Osteoblast (primary cell): ENCODE results near the gene ADCY4. TPM values are rescaled to one million over a fixed set of nuclear protein-coding genes. Genes with fewer than 3 reads are reported as not detected.

ENCODE experiments used
- DNase-seq: peaks from one replicate; pipeline ENCODE4 v3.0.0; 2011; ENCODE audit warnings: low spot score, mixed read lengths; ENCODE audit not compliant: insufficient read length; ENCODE audit errors: missing footprints
- H2AFZ ChIP-seq: 2 replicates; pipeline ENCODE4 v1.6.0; 2011; ENCODE audit warnings: mild to moderate bottlenecking, low read length
- H3K27ac ChIP-seq: 2 replicates; pipeline ENCODE4 v1.5.1; 2011; ENCODE audit warnings: mild to moderate bottlenecking, low read depth, low read length, moderate library complexity
- H3K27me3 ChIP-seq: 2 replicates; pipeline ENCODE4 v1.6.0; 2012; ENCODE audit warnings: mild to moderate bottlenecking, control low read depth, inconsistent platforms, low read length, moderate library complexity; ENCODE audit not compliant: insufficient read depth
- H3K36me3 ChIP-seq: 2 replicates; pipeline ENCODE4 v1.5.1; 2011; ENCODE audit warnings: mild to moderate bottlenecking, low read length, control low read depth, moderate library complexity; ENCODE audit not compliant: insufficient read depth
- H3K4me1 ChIP-seq: 2 replicates; pipeline ENCODE4 v1.5.1; 2011; ENCODE audit warnings: mild to moderate bottlenecking, low read length, control low read depth, moderate library complexity; ENCODE audit not compliant: insufficient read depth
- H3K4me2 ChIP-seq: 2 replicates; pipeline ENCODE4 v1.6.0; 2011; ENCODE audit warnings: mild to moderate bottlenecking, low read length; ENCODE audit not compliant: insufficient read depth
- H3K4me3 ChIP-seq: fragments of 200-600 bp; sonication (generic); 3 replicates; pipeline ENCODE4 v1.5.1; 2012; ENCODE audit warnings: mild to moderate bottlenecking, low read length, inconsistent platforms; ENCODE audit not compliant: insufficient read depth
- H3K79me2 ChIP-seq: 2 replicates; pipeline ENCODE4 v1.6.0; 2012; ENCODE audit warnings: mild to moderate bottlenecking, low read length, control low read depth, inconsistent platforms; ENCODE audit not compliant: insufficient read depth
- H3K9me3 ChIP-seq: 2 replicates; pipeline ENCODE4 v1.5.1; 2011; ENCODE audit warnings: low read depth, low read length, control low read depth
- H4K20me1 ChIP-seq: 2 replicates; pipeline ENCODE4 v1.6.0; 2012; ENCODE audit warnings: mild to moderate bottlenecking, low read length, control low read depth; ENCODE audit not compliant: insufficient read depth
- total RNA-seq: library from RNA; depleted of rRNA; stranded (reverse); fragments of >200 nt; gene quantifications from 2 replicates; pipeline ENCODE4 v1.2.3, GENCODE V29; 2012
- TF ChIP-seq, protein P1 (sequence below): IDR thresholded peaks from 2 replicates; pipeline ENCODE4 v1.5.1; 2011; ENCODE audit warnings: mild to moderate bottlenecking, low read depth, low read length, moderate library complexity; ENCODE audit errors: extremely low read depth

Gene ADCY4
- total RNA-seq, 1 donor, result 18.8 TPM

- Histone ChIP-seq H3K4me1 (peaks cover 57% of the 10 kb centered on the region), H3K4me3 (peak overlapping the region; percentile 16)
Observed at GRCh38 chr14:24370748-24371147, 35.9 kb upstream of the ADCY4 start.

DNA sequence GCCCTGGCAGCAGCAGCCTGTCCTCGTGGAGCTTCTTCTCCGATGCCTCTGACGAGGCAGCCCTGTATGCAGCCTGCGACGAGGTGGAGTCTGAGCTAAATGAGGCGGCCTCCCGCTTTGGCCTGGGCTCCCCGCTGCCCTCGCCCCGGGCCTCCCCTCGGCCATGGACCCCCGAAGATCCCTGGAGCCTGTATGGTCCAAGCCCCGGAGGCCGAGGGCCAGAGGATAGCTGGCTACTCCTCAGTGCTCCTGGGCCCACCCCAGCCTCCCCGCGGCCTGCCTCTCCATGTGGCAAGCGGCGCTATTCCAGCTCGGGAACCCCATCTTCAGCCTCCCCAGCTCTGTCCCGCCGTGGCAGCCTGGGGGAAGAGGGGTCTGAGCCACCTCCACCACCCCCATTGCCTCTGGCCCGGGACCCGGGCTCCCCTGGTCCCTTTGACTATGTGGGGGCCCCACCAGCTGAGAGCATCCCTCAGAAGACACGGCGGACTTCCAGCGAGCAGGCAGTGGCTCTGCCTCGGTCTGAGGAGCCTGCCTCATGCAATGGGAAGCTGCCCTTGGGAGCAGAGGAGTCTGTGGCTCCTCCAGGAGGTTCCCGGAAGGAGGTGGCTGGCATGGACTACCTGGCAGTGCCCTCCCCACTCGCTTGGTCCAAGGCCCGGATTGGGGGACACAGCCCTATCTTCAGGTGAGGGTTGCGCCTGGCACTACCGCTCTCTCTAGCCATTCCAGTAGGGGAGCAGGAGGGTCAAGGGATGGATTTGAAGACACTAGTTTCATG is 35.2 kb upstream of the ADCY4 start:
- Histone ChIP-seq H2AFZ (no peak overlapping the region), H3K79me2 (peaks cover 45% of the 10 kb centered on the region), H3K4me1 (peaks cover 62% of the 10 kb centered on the region), H3K9me3 (no peaks in the 10 kb centered on the region), H3K4me3 (peak overlapping the region; percentile 16), H3K36me3 (peaks cover 52% of the 10 kb centered on the region), H3K27ac (peak overlapping the region; percentile 32), H4K20me1 (peaks cover 43% of the 10 kb centered on the region), H3K27me3 (no peaks in the 10 kb centered on the region), H3K4me2 (peak overlapping the region; percentile 95)
- DNase-seq, result no peak
- TF ChIP-seq, protein P1, sequence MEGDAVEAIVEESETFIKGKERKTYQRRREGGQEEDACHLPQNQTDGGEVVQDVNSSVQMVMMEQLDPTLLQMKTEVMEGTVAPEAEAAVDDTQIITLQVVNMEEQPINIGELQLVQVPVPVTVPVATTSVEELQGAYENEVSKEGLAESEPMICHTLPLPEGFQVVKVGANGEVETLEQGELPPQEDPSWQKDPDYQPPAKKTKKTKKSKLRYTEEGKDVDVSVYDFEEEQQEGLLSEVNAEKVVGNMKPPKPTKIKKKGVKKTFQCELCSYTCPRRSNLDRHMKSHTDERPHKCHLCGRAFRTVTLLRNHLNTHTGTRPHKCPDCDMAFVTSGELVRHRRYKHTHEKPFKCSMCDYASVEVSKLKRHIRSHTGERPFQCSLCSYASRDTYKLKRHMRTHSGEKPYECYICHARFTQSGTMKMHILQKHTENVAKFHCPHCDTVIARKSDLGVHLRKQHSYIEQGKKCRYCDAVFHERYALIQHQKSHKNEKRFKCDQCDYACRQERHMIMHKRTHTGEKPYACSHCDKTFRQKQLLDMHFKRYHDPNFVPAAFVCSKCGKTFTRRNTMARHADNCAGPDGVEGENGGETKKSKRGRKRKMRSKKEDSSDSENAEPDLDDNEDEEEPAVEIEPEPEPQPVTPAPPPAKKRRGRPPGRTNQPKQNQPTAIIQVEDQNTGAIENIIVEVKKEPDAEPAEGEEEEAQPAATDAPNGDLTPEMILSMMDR, result no peak

More at GRCh38 chr14:24370748-24371147, 35.9 kb upstream of the ADCY4 start:
- no peaks in the 10 kb centered on the region for H3K9me3 ChIP-seq
- H3K27me3 ChIP-seq, result no peaks in the 10 kb centered on the region
- H4K20me1 ChIP-seq, result peaks cover 49% of the 10 kb centered on the region
- no peak overlapping the region for H2AFZ ChIP-seq
- peaks cover 58% of the 10 kb centered on the region for H3K36me3 ChIP-seq
- H3K79me2 ChIP-seq, result peaks cover 45% of the 10 kb centered on the region
- DNase-seq, result no peak
- TF ChIP-seq, protein P1, result no peak
- no peak overlapping the region for H3K27ac ChIP-seq
- peak overlapping the region; percentile 35 for H3K4me2 ChIP-seq

- TF ChIP-seq, protein P1, result no peak
- Histone ChIP-seq H2AFZ (no peak overlapping the region), H3K36me3 (peaks cover 46% of the 10 kb centered on the region), H3K4me2 (peak overlapping the region; percentile 95), H4K20me1 (peaks cover 38% of the 10 kb centered on the region), H3K79me2 (peaks cover 45% of the 10 kb centered on the region), H3K4me1 (peaks cover 66% of the 10 kb centered on the region), H3K27ac (peak overlapping the region; percentile 94), H3K9me3 (no peaks in the 10 kb centered on the region), H3K4me3 (peak overlapping the region; percentile 90), H3K27me3 (no peaks in the 10 kb centered on the region)
- DNase-seq, result no peak
Observed at GRCh38 chr14:24369463-24369862, 34.6 kb upstream of the ADCY4 start.

DNA sequence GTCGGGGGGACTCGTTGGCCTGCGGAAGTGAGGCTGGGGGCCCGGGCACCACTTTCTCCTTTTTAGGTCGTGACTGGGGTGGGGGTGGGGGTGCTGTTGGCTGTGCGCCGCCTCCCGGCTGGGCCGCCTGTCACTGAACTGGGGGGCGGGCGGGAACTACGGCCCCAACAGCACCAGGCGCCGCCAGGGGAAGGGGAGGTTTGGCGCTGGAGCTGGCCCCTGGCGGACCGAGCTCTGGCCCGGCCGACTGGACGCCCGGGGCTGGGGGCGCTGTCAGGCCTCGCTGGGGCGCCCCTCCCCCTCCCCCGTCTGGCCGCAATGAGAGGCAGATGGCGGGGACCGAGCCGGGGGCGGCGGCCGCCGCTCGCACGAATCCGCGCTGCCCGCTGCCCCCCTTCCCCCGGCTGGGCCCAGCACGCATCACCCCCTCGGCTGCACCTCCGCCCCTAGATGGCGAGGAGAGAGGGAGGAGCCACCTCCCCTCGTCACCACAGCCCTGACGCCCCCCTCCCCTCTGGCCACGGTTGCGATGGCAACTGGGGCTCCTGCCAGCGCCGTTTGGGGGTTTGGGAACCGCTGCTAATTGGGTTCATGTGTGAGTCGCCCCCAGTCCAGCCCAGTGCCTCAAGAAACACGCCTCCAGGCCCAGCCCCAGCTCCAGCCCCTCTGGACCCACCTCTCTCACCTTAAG is 33.8 kb upstream of the ADCY4 start:
- peak overlapping the region; percentile 95 for H3K4me2 ChIP-seq
- H3K9me3 ChIP-seq, result no peaks in the 10 kb centered on the region
- H3K4me3 ChIP-seq, result peak overlapping the region; percentile 90
- H3K4me1 ChIP-seq, result peaks cover 66% of the 10 kb centered on the region
- H2AFZ ChIP-seq, result no peak overlapping the region
- H4K20me1 ChIP-seq, result peaks cover 31% of the 10 kb centered on the region
- peaks cover 38% of the 10 kb centered on the region for H3K36me3 ChIP-seq
- H3K27ac ChIP-seq, result peak overlapping the region; percentile 94
- H3K79me2 ChIP-seq, result peaks cover 44% of the 10 kb centered on the region
- peak; percentile 95 for DNase-seq
- TF ChIP-seq, protein P1, result no peak
- H3K27me3 ChIP-seq, result no peaks in the 10 kb centered on the region
